ENCODE data around the gene HEATR5A. TPM values are rescaled to one million over a fixed set of nuclear protein-coding genes. Genes with fewer than 3 reads are reported as not detected.
A peak's percentile ranks its signal among the peaks of the same experiment; 100 is the strongest.

The HEATR5A gene
- total RNA-seq, 4 donors from 2014 or later: 33.8 to 39.9 (median 35.5) TPM

DNA sequence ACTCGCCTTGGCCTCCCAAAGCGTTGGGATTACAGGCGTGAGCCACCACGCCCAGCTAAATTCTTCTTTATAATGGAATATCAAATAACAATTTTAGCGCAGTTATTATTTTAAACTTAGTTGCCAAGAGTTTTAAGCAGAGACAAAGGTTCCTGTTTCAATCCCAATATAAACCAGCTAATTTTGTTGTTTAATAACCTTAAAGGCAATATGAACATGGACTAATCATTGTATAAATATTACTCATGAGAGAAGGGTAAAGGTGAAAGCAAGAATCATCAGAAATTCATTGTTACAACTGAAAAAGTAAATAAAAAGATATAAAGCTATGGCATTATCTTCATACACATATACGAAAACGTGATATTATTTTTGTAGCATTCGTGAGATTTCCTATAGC is 28.8 kb upstream of the HEATR5A start:
- no peaks in the 10 kb centered on the region for H3K9me3 ChIP-seq
- H3K27ac ChIP-seq: no peak overlapping the region
- H3K27me3 ChIP-seq: no peaks in the 10 kb centered on the region
- ATAC-seq: no peak
- peaks cover 3 to 52% of the 10 kb centered on the region in 2 donors for H3K36me3 ChIP-seq
- no peak for TF ChIP-seq POLR2A (IDR thresholded peaks at IDR 0.05)
- TF ChIP-seq POLR2AphosphoS5 (IDR thresholded peaks at IDR 0.05): no peak
- no peak for TF ChIP-seq EP300 (IDR thresholded peaks at IDR 0.05)
- TF ChIP-seq, protein P1, sequence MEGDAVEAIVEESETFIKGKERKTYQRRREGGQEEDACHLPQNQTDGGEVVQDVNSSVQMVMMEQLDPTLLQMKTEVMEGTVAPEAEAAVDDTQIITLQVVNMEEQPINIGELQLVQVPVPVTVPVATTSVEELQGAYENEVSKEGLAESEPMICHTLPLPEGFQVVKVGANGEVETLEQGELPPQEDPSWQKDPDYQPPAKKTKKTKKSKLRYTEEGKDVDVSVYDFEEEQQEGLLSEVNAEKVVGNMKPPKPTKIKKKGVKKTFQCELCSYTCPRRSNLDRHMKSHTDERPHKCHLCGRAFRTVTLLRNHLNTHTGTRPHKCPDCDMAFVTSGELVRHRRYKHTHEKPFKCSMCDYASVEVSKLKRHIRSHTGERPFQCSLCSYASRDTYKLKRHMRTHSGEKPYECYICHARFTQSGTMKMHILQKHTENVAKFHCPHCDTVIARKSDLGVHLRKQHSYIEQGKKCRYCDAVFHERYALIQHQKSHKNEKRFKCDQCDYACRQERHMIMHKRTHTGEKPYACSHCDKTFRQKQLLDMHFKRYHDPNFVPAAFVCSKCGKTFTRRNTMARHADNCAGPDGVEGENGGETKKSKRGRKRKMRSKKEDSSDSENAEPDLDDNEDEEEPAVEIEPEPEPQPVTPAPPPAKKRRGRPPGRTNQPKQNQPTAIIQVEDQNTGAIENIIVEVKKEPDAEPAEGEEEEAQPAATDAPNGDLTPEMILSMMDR (IDR thresholded peaks at IDR 0.05): no peak
- 72 to 83% methylated on average over 7 to 8 of the region's 8 CpGs for WGBS, 2 donors (ENCODE audit: low coverage in 1 of 2)
- no peak overlapping the region for H3K4me3 ChIP-seq
- peaks cover 0 to 12% (median 0%) of the 10 kb centered on the region in 3 donors for H3K4me1 ChIP-seq

DNA sequence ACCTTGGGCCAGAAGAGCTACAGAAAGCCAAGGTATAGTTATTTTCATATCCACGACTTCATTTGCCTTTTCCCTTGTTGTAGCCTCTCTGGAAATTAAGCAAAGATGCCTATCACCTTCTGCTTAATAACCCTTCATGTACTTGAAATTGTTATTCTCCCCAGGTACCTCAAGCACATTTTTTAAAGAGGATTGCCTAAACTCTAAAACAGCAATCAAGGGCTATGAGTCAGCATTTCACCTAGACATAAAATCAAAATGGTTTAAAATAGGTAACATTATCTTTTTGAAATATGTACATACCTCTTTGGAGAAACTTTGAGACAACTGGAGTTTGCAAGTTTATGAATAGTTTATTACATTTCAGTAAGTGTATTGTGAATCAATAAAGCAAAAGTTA is 25.4 kb upstream of the HEATR5A start:
- 70 to 100% methylated on average over 1 of the region's 1 CpG for WGBS, 2 donors (ENCODE audit: low coverage in 1 of 2)
- Histone ChIP-seq H3K4me3 (no peak overlapping the region), H3K27me3 (no peaks in the 10 kb centered on the region), H3K4me1 (peaks cover 0 to 21% (median 0%) of the 10 kb centered on the region in 3 donors), H3K36me3 (peaks cover 0 to 31% of the 10 kb centered on the region in 2 donors), H3K27ac (no peak overlapping the region), H3K9me3 (no peaks in the 10 kb centered on the region)
- TF ChIP-seq EP300 (IDR thresholded peaks at IDR 0.05) (no peak), POLR2A (IDR thresholded peaks at IDR 0.05) (no peak), POLR2AphosphoS5 (IDR thresholded peaks at IDR 0.05) (no peak)
- TF ChIP-seq, protein P1 (IDR thresholded peaks at IDR 0.05): no peak
- ATAC-seq: no peak

GRCh38 chr14:31442284-31442683 is 21.9 kb upstream of the HEATR5A start:
- TF ChIP-seq, protein P1 (IDR thresholded peaks at IDR 0.05): no peak
- no peak for TF ChIP-seq POLR2A (IDR thresholded peaks at IDR 0.05)
- no peak for TF ChIP-seq EP300 (IDR thresholded peaks at IDR 0.05)
- TF ChIP-seq POLR2AphosphoS5 (IDR thresholded peaks at IDR 0.05): no peak
- no peak for ATAC-seq
- Histone ChIP-seq H3K4me1 (peaks cover 0 to 14% (median 0%) of the 10 kb centered on the region in 3 donors), H3K4me3 (no peak overlapping the region), H3K36me3 (peaks cover 0 to 8% of the 10 kb centered on the region in 2 donors), H3K27ac (peak overlapping the region in 1 of 4 donors; percentile 66), H3K9me3 (no peaks in the 10 kb centered on the region), H3K27me3 (no peaks in the 10 kb centered on the region)
- WGBS, 2 donors (ENCODE audit: low coverage in 1 of 2): 69 to 92% methylated on average over 5 to 6 of the region's 6 CpGs

DNA sequence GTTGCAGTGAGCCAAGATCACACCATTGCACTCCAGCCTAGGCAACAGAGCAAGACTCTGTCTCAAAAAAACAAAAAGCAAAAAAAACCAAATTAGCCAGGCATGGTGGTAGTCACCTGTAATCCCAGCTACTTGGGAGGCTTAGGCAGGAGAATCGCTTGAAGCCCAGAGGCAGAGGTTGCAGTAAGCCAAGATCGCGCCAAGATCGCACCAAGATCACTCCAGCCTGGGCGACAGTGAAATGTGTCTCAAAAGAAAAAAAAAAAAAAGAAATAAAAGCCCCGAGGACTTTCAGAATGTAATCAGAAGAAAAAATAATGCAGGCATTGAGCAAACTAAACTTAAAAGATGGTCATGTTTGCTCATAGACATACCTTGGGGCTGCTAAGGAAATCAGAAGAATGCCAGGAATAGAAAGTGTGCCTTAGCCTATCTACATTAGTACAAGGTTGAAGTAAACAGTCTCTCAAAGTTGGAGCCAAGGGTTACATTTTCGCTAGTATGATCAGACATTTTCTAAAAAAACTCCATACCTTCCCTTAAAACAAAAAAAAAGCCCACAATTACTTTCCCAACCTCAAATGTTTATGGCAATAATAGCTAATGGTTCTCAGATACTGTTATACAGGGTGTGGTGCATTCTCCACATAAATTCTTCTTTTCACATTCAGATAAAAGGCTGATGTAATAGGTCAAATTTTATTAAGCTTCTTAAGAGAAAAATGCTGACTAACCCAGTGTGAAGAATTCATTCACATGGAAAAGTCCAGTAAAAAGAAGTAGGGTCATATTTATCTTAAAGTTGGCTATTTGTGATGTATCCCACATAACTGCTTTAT is 21.1 kb upstream of the HEATR5A start:
- Histone ChIP-seq H3K27me3 (no peaks in the 10 kb centered on the region), H3K27ac (peak overlapping the region in 2 of 4 donors; percentile 51 to 66), H3K4me3 (no peak overlapping the region), H3K36me3 (peaks cover 0 to 5% of the 10 kb centered on the region in 2 donors), H3K4me1 (peaks cover 0 to 14% (median 0%) of the 10 kb centered on the region in 3 donors), H3K9me3 (no peaks in the 10 kb centered on the region)
- TF ChIP-seq POLR2A (IDR thresholded peaks at IDR 0.05): no peak
- TF ChIP-seq EP300 (IDR thresholded peaks at IDR 0.05): no peak
- TF ChIP-seq, protein P1 (IDR thresholded peaks at IDR 0.05): no peak
- no peak for TF ChIP-seq POLR2AphosphoS5 (IDR thresholded peaks at IDR 0.05)
- 41 to 64% methylated on average over 6 to 7 of the region's 7 CpGs for WGBS, 2 donors (ENCODE audit: low coverage in 1 of 2)
- ATAC-seq: no peak

DNA sequence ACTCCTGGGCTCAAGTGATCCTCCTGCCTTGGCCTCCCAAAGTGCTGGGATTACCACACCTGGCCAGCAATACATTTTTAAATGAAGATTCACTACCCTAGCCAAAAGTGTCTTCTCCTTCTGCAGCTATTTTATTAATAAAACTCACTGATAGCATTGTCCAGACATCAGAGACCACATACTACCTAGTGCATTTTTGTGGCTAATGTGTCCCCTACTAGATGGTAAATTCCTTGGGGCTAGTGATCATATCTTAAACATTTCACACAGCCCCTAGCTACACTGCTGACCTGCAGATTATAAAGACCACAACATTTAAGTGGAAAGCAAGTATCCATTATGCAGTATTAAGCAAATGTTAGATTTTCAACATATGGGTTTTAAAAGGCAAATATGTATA is 19.9 kb upstream of the HEATR5A start:
- Histone ChIP-seq H3K9me3 (no peaks in the 10 kb centered on the region), H3K27ac (no peak overlapping the region)

More for the DNA sequence above, 19.9 kb upstream of the HEATR5A start:
- H3K36me3 ChIP-seq: no peaks in the 10 kb centered on the region
- H3K4me3 ChIP-seq: no peak overlapping the region
- ATAC-seq: no peak
- TF ChIP-seq POLR2AphosphoS5 (IDR thresholded peaks at IDR 0.05) (no peak), POLR2A (IDR thresholded peaks at IDR 0.05) (no peak), EP300 (IDR thresholded peaks at IDR 0.05) (no peak)
- TF ChIP-seq, protein P1 (IDR thresholded peaks at IDR 0.05): no peak
- H3K4me1 ChIP-seq: peaks cover 0 to 21% (median 0%) of the 10 kb centered on the region in 3 donors
- no peaks in the 10 kb centered on the region for H3K27me3 ChIP-seq

Measured in gastroesophageal sphincter (tissue), 4 donors.